HG03558 (cell line): ENCODE data around the gene BMPR1A.
A peak's percentile ranks its signal among the peaks of the same experiment; 100 is the strongest.

Source experiments
- ATAC-seq: cut with Tn5 transposase; IDR thresholded peaks from one replicate; pipeline ENCODE4 v1.9.1; 2021; ENCODE audit warnings: moderate number of reproducible peaks; ENCODE audit not compliant: unreplicated experiment; ENCODE audit errors: extremely low read depth

BMPR1A gene

GRCh38 chr10:86960003-86960862 is 203.8 kb downstream of the BMPR1A start:
- no peak for ATAC-seq

GRCh38 chr10:86960863-86961434 is 204.5 kb downstream of the BMPR1A start:
- ATAC-seq, result no peak

GRCh38 chr10:86961481-86962091 is 205.2 kb downstream of the BMPR1A start:
- ATAC-seq, result no peak

GRCh38 chr10:86962136-86962980 is 205.9 kb downstream of the BMPR1A start:
- no peak for ATAC-seq

- no peak for ATAC-seq
Observed at GRCh38 chr10:86962981-86963310, 206.5 kb downstream of the BMPR1A start.

- no peak for ATAC-seq
Observed at GRCh38 chr10:86963341-86963919, 207.0 kb downstream of the BMPR1A start.

GRCh38 chr10:86964061-86964846 is 207.8 kb downstream of the BMPR1A start:
- no peak for ATAC-seq

- no peak for ATAC-seq
Observed at GRCh38 chr10:86964847-86965190, 208.4 kb downstream of the BMPR1A start.

GRCh38 chr10:86965986-86966654 is 209.7 kb downstream of the BMPR1A start:
- no peak for ATAC-seq

GRCh38 chr10:86967481-86967941 is 211.1 kb downstream of the BMPR1A start:
- ATAC-seq, result no peak

GRCh38 chr10:86968271-86968993 is 212.0 kb downstream of the BMPR1A start, which contains the start of gene ADIRF:
TSS of gene ADIRF (plus strand) at chr10:86968482. CDS start at chr10:86968545, 63 bp downstream.
- ATAC-seq, result no peak

GRCh38 chr10:86968994-86969355 is 212.6 kb downstream of the BMPR1A start:
- ATAC-seq, result no peak

GRCh38 chr10:86969421-86970041 is 213.1 kb downstream of the BMPR1A start:
- no peak for ATAC-seq

GRCh38 chr10:86970162-86970981 is 214.0 kb downstream of the BMPR1A start:
- no peak for ATAC-seq

GRCh38 chr10:86970982-86971231 is 214.5 kb downstream of the BMPR1A start:
- no peak for ATAC-seq

GRCh38 chr10:86971232-86971991 is 215.0 kb downstream of the BMPR1A start:
- peak; percentile 53 for ATAC-seq
